GM10266 (cell line): ENCODE results near the gene POM121.
"Not testable (repeated sequence)": the region's sequence is repeated elsewhere in the genome, so short reads cannot be mapped to it uniquely, and the experiment has no call there.

Experiments
- DNase-seq: peaks from one replicate; pipeline ENCODE4 v3.0.0; 2012; ENCODE audit errors: extremely low spot score
- CTCF ChIP-seq: IDR thresholded peaks from 2 replicates; pipeline ENCODE4 v1.5.1; 2012; ENCODE audit warnings: mild to moderate bottlenecking, low read depth; ENCODE audit not compliant: control insufficient read depth, insufficient read depth; ENCODE audit errors: missing control alignments

POM121 gene

GRCh38 chr7:72924733-72925545 is at the start of gene POM121:
POM121 (plus strand) TSS chr7:72925095; CDS start chr7:72925122, 27 bp downstream.
- peak; percentile 92 for DNase-seq
- TF ChIP-seq CTCF: no peak

GRCh38 chr7:72879079-72879736 is 45.7 kb upstream of the POM121 start:
- DNase-seq: peak; percentile 68

- DNase-seq: peak; percentile 36
Measured at GRCh38 chr7:72879737-72880215, 45.1 kb upstream of the POM121 start.

GRCh38 chr7:72891750-72892149 is 33.1 kb upstream of the POM121 start:
- not testable (repeated sequence) for DNase-seq

- not testable (repeated sequence) for DNase-seq
Measured at GRCh38 chr7:72904740-72905139, 20.2 kb upstream of the POM121 start.

GRCh38 chr7:72908422-72908821 is 16.5 kb upstream of the POM121 start:
- not testable (repeated sequence) for DNase-seq

- not testable (repeated sequence) for DNase-seq
Measured at GRCh38 chr7:72911395-72911794, 13.5 kb upstream of the POM121 start.

- DNase-seq: not testable (repeated sequence)
Measured at GRCh38 chr7:72913750-72914149, 11.1 kb upstream of the POM121 start.

- peak; percentile 23 for DNase-seq
- peak; percentile 52 for TF ChIP-seq CTCF
Measured at GRCh38 chr7:72914756-72915525, 10.0 kb upstream of the POM121 start.

- no peak for TF ChIP-seq CTCF
- DNase-seq: no peak
Measured at GRCh38 chr7:72919256-72919775, 5.6 kb upstream of the POM121 start.

- no peak for DNase-seq
- no peak for TF ChIP-seq CTCF
Measured at GRCh38 chr7:72924386-72924732, 536 bp upstream of the POM121 start.
